ENCODE measurements around the gene OR2D3.

OR2D3 gene, protein sequence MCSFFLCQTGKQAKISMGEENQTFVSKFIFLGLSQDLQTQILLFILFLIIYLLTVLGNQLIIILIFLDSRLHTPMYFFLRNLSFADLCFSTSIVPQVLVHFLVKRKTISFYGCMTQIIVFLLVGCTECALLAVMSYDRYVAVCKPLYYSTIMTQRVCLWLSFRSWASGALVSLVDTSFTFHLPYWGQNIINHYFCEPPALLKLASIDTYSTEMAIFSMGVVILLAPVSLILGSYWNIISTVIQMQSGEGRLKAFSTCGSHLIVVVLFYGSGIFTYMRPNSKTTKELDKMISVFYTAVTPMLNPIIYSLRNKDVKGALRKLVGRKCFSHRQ

DNA sequence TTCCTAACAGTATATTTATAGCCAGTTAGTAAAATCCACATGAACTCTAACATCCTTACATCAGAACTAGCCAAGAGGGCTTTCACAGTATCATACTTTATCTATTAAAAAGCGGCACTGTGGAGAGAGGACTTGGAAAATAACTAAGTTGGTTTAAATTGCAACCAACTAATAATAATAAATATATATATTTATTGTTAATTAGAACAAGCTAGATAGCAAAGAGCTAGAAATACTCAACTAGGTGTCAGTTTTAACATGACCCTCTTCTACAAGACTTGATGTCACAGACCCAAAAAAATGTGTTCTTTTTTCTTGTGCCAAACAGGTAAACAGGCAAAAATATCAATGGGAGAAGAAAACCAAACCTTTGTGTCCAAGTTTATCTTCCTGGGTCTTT lies at the start of gene OR2D3:
Gene OR2D3 (plus strand): TSS at position 301 of the 400 bp plus-strand sequence. CDS start 0 bp downstream, at position 301.
- no peaks in the 10 kb centered on the region for H3K27me3 ChIP-seq (ENCODE audit: low read length)
- no peak within 1 kb of the TSS for H3K4me3 ChIP-seq (ENCODE audit: insufficient read depth, low read length, poor library complexity, severe bottlenecking)
- H3F3A ChIP-seq (ENCODE audit: insufficient read depth), result no peaks in the 10 kb centered on the region
- no peak within 1 kb of the TSS for H3K27ac ChIP-seq (ENCODE audit: low read depth, low read length)
- H3K9ac ChIP-seq (ENCODE audit: low read length), result no peak within 1 kb of the TSS
- no peaks in the 10 kb centered on the region for H3K36me3 ChIP-seq (ENCODE audit: low read length)
- H3K79me2 ChIP-seq (ENCODE audit: insufficient read depth, low read length), result no peaks in the 10 kb centered on the region
- H3K4me2 ChIP-seq (ENCODE audit: low read depth, low read length, poor library complexity, severe bottlenecking), result no peak within 1 kb of the TSS
- no peaks in the 10 kb centered on the region for H3K9me3 ChIP-seq (ENCODE audit: insufficient read depth, low read length)
- H3K9me2 ChIP-seq (replicated peaks; ENCODE audit: insufficient read depth, low read length), result no peaks in the 10 kb centered on the region
- H4K20me1 ChIP-seq (ENCODE audit: low read depth, low read length), result no peaks in the 10 kb centered on the region
- TF ChIP-seq, protein P1, sequence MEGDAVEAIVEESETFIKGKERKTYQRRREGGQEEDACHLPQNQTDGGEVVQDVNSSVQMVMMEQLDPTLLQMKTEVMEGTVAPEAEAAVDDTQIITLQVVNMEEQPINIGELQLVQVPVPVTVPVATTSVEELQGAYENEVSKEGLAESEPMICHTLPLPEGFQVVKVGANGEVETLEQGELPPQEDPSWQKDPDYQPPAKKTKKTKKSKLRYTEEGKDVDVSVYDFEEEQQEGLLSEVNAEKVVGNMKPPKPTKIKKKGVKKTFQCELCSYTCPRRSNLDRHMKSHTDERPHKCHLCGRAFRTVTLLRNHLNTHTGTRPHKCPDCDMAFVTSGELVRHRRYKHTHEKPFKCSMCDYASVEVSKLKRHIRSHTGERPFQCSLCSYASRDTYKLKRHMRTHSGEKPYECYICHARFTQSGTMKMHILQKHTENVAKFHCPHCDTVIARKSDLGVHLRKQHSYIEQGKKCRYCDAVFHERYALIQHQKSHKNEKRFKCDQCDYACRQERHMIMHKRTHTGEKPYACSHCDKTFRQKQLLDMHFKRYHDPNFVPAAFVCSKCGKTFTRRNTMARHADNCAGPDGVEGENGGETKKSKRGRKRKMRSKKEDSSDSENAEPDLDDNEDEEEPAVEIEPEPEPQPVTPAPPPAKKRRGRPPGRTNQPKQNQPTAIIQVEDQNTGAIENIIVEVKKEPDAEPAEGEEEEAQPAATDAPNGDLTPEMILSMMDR (IDR thresholded peaks at IDR 0.05; ENCODE audit: insufficient read depth, low read length, poor library complexity, severe bottlenecking), result no peak
- TF ChIP-seq EZH2phosphoT487 (conservative IDR thresholded peaks at IDR 0.05; ENCODE audit: low read length), result no peak
- no peak within 1 kb of the TSS for H2AFZ ChIP-seq (ENCODE audit: low read depth, low read length, severe bottlenecking)

DNA sequence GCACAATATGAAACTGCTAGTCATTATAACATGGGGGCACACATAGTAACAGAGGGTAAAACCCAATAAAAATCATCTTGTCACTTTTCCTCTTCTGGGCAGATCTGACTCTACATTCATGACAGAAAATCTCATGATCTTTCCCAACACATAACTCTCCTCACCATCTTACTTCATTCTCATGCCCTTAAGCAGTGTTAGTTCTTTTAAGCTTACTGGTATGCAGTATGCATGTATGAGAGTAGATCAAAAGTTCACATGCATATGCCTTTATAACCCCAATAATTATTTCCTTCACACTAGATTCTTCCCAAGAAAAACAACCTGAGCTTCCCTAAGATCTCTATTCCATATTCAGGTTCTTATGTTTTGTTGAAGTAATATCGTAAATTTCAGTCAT lies 49.5 kb upstream of the OR2D3 start:
- H3K4me3 ChIP-seq (ENCODE audit: insufficient read depth, low read length, poor library complexity, severe bottlenecking), result no peak overlapping the region
- H3K79me2 ChIP-seq (ENCODE audit: insufficient read depth, low read length), result no peaks in the 10 kb centered on the region
- no peaks in the 10 kb centered on the region for H3K36me3 ChIP-seq (ENCODE audit: low read length)
- TF ChIP-seq, protein P1 (IDR thresholded peaks at IDR 0.05; ENCODE audit: insufficient read depth, low read length, poor library complexity, severe bottlenecking), result no peak
- TF ChIP-seq EZH2phosphoT487 (conservative IDR thresholded peaks at IDR 0.05; ENCODE audit: low read length), result no peak
- H3F3A ChIP-seq (ENCODE audit: insufficient read depth), result no peaks in the 10 kb centered on the region
- H4K20me1 ChIP-seq (ENCODE audit: low read depth, low read length), result no peaks in the 10 kb centered on the region
- H3K27me3 ChIP-seq (ENCODE audit: low read length), result no peaks in the 10 kb centered on the region
- no peak overlapping the region for H3K9ac ChIP-seq (ENCODE audit: low read length)
- H2AFZ ChIP-seq (ENCODE audit: low read depth, low read length, severe bottlenecking), result no peak overlapping the region
- no peaks in the 10 kb centered on the region for H3K9me3 ChIP-seq (ENCODE audit: insufficient read depth, low read length)
- H3K4me2 ChIP-seq (ENCODE audit: low read depth, low read length, poor library complexity, severe bottlenecking), result no peak overlapping the region
- no peak overlapping the region for H3K27ac ChIP-seq (ENCODE audit: low read depth, low read length)
- H3K9me2 ChIP-seq (replicated peaks; ENCODE audit: insufficient read depth, low read length), result no peaks in the 10 kb centered on the region

DNA sequence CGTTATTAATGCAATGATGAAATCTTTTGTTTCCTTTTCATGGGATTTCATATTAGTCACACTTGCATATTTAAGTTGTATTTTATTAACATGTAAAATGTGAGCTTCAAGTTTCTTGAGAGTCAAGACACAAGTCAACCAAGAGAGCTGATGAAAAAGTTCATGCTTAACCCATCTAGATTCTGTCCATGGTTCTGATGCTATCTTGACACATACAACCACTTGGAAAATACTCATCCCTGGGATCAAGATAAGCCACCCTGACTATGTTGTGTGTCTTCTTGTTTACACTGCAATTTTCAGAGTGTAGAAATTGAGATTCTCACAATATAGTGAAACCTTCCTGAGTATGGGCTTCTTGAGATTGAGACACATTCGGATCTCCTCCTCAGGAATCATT lies 45.0 kb upstream of the OR2D3 start:
- Histone ChIP-seq H4K20me1 (ENCODE audit: low read depth, low read length) (no peaks in the 10 kb centered on the region), H3K27ac (ENCODE audit: low read depth, low read length) (no peak overlapping the region), H3K9me3 (ENCODE audit: insufficient read depth, low read length) (no peaks in the 10 kb centered on the region), H3K27me3 (ENCODE audit: low read length) (no peaks in the 10 kb centered on the region), H3F3A (ENCODE audit: insufficient read depth) (no peaks in the 10 kb centered on the region), H3K4me2 (ENCODE audit: low read depth, low read length, poor library complexity, severe bottlenecking) (no peak overlapping the region), H3K4me3 (ENCODE audit: insufficient read depth, low read length, poor library complexity, severe bottlenecking) (no peak overlapping the region), H3K9ac (ENCODE audit: low read length) (no peak overlapping the region), H3K36me3 (ENCODE audit: low read length) (no peaks in the 10 kb centered on the region), H3K79me2 (ENCODE audit: insufficient read depth, low read length) (no peaks in the 10 kb centered on the region), H2AFZ (ENCODE audit: low read depth, low read length, severe bottlenecking) (no peak overlapping the region), H3K9me2 (replicated peaks; ENCODE audit: insufficient read depth, low read length) (no peaks in the 10 kb centered on the region)
- TF ChIP-seq, protein P1 (IDR thresholded peaks at IDR 0.05; ENCODE audit: insufficient read depth, low read length, poor library complexity, severe bottlenecking), result no peak
- no peak for TF ChIP-seq EZH2phosphoT487 (conservative IDR thresholded peaks at IDR 0.05; ENCODE audit: low read length)

Measured in SU-DHL-6 (cell line).